ENCODE results near the gene ALG13. TPM values are rescaled to one million over a fixed set of nuclear protein-coding genes. Genes with fewer than 3 reads are reported as not detected.
A peak's percentile ranks its signal among the peaks of the same experiment; 100 is the strongest.

ALG13 gene
- total RNA-seq, 4 donors from 2014 or later, result 80.9 to 123 (median 90.7) TPM

GRCh38 chrX:111671668-111672067 is 9.3 kb upstream of the ALG13 start:
- Histone ChIP-seq H3K27me3 (no peaks in the 10 kb centered on the region), H3K27ac (no peak overlapping the region), H3K36me3 (no peaks in the 10 kb centered on the region), H3K9me3 (no peaks in the 10 kb centered on the region), H3K4me1 (no peaks in the 10 kb centered on the region), H3K4me3 (no peak overlapping the region)
- no peak for TF ChIP-seq POLR2A (IDR thresholded peaks at IDR 0.05)
- no peak for TF ChIP-seq CTCF (IDR thresholded peaks at IDR 0.05)
- no peak for DNase-seq

- Histone ChIP-seq H3K27ac (no peak overlapping the region), H3K4me3 (no peak overlapping the region), H3K36me3 (peaks cover 0 to 11% (median 0%) of the 10 kb centered on the region in 3 donors), H3K27me3 (no peaks in the 10 kb centered on the region), H3K9me3 (no peaks in the 10 kb centered on the region), H3K4me1 (no peaks in the 10 kb centered on the region)
- DNase-seq, result no peak
- TF ChIP-seq POLR2A (IDR thresholded peaks at IDR 0.05) (no peak), CTCF (IDR thresholded peaks at IDR 0.05) (no peak)
Observed at GRCh38 chrX:111687305-111687704, 6.3 kb downstream of the ALG13 start.

- H3K9me3 ChIP-seq, result no peaks in the 10 kb centered on the region
- H3K4me3 ChIP-seq, result no peak overlapping the region
- H3K27me3 ChIP-seq, result no peaks in the 10 kb centered on the region
- H3K27ac ChIP-seq, result no peak overlapping the region
- H3K4me1 ChIP-seq, result no peaks in the 10 kb centered on the region
- TF ChIP-seq CTCF (IDR thresholded peaks at IDR 0.05), result no peak
- DNase-seq, result no peak
- H3K36me3 ChIP-seq, result peaks cover 0 to 7% (median 0%) of the 10 kb centered on the region in 3 donors
Observed at GRCh38 chrX:111695297-111695880, 14.4 kb downstream of the ALG13 start.

GRCh38 chrX:111719426-111720210 is 38.6 kb downstream of the ALG13 start:
- Histone ChIP-seq H3K4me3 (no peak overlapping the region), H3K9me3 (no peaks in the 10 kb centered on the region), H3K27ac (no peak overlapping the region), H3K36me3 (peaks cover 0 to 7% (median 0%) of the 10 kb centered on the region in 3 donors), H3K4me1 (no peaks in the 10 kb centered on the region), H3K27me3 (no peaks in the 10 kb centered on the region)
- DNase-seq, result no peak
- TF ChIP-seq CTCF (IDR thresholded peaks at IDR 0.05) (peak in 2 of 6 experiments; percentile 3 to 17), POLR2A (IDR thresholded peaks at IDR 0.05) (no peak)

- H3K4me1 ChIP-seq, result no peaks in the 10 kb centered on the region
- no peak overlapping the region for H3K4me3 ChIP-seq
- peaks cover 0 to 2% (median 0%) of the 10 kb centered on the region in 3 donors for H3K36me3 ChIP-seq
- no peaks in the 10 kb centered on the region for H3K27me3 ChIP-seq
- no peaks in the 10 kb centered on the region for H3K9me3 ChIP-seq
- H3K27ac ChIP-seq, result no peak overlapping the region
- DNase-seq, result no peak
- no peak for TF ChIP-seq POLR2A (IDR thresholded peaks at IDR 0.05)
- TF ChIP-seq CTCF (IDR thresholded peaks at IDR 0.05), result no peak
Observed at GRCh38 chrX:111728096-111728495, 47.1 kb downstream of the ALG13 start.

All from Peyer's patch (tissue), 4 donors.